HG03159 (cell line): Measurements from ENCODE around the gene CARD9.

Source experiments
- ATAC-seq: cut with Tn5 transposase; IDR thresholded peaks from one replicate; pipeline ENCODE4 v1.9.1; 2021; ENCODE audit warnings: mild to moderate bottlenecking, moderate library complexity; ENCODE audit not compliant: unreplicated experiment

CARD9 gene

GRCh38 chr9:136337416-136338395 is 35.8 kb downstream of the CARD9 start:
- no peak for ATAC-seq

DNA sequence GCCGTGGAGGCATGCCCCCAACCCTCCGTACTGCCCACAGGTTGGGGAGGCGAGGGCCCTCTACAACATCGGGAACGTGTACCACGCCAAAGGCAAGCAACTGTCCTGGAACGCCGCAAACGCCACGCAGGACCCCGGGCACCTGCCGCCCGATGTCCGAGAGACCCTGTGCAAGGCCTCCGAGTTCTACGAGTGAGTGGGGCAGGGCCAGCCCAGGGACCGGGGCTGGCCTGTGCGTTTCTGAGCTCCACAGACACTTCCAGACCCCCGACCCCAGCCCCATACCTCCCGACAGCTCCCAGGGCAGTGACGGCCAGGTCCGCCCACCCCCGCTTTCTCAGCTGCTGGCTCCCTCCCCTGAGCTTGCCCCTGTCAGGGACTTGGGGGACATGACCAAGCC is 36.6 kb downstream of the CARD9 start:
- no peak for ATAC-seq

GRCh38 chr9:136336156-136336870 is 37.2 kb downstream of the CARD9 start:
- ATAC-seq: no peak

GRCh38 chr9:136335296-136336155 is 37.9 kb downstream of the CARD9 start:
- ATAC-seq: no peak

GRCh38 chr9:136334541-136334940 is 38.9 kb downstream of the CARD9 start:
- no peak for ATAC-seq

DNA sequence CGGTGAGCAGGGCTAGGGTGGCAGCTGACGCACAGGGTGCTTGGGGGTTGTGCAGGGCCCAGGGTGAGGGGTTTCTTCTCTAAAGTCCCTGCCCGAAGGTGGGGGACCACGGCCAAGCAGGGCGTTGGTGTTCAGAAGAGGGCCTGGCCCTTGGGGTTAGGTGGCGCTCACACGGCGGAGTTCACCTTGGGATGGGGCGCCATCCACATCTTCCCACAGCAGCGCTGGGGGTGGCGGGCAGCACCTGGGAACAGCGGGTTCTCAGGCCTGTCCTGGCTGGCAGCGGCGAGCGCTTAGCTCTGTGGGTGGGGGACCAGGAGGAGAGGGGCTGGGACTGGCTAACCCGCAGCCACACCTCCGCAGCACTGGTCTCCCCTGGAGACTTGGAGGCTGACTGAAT is 40.0 kb downstream of the CARD9 start:
- ATAC-seq: no peak

DNA sequence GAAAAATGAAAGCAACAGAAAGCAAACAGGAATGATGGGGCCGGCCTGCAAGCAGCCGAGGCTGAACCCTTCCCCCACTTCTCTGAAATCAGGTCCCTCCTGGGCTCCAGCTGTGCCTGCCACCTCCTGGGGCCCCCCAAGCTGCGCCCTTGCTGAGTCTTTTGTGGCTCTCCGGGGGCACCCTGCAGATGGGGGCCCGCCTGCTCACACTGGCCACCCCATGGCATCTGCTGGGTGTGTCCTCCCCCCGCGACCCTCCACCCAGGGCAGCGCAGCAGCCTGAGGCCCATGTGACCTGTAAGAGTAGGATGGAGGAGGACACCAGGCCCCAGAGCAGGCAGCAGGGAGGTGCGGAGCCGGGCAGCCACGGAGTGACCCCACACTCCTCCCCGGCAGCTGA is 40.4 kb downstream of the CARD9 start:
- no peak for ATAC-seq

DNA sequence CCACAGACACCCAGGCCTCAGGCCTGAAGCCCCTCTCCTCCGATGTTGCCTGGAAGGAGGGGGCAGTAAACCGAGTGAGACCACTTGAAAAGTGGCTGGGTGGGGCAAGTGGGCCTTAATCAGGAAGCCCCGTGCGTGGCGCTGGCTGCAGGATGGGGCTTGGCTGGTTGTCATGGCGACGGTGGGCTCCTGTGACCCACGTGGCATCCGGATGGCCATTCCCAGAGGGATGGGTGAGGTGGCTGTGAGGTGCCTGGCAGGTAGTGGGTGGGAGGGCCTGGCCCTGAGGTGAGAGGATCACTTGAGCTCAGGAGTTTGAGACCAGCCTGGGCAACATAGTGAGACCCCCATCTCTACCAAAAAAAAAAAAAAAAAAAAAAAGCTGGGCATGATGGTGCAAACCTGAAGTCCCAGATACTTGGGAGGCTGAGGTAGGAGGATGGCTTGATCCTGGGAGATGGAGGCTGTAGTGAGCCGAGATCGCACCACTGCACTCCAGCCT is 40.9 kb downstream of the CARD9 start:
- no peak for ATAC-seq

DNA sequence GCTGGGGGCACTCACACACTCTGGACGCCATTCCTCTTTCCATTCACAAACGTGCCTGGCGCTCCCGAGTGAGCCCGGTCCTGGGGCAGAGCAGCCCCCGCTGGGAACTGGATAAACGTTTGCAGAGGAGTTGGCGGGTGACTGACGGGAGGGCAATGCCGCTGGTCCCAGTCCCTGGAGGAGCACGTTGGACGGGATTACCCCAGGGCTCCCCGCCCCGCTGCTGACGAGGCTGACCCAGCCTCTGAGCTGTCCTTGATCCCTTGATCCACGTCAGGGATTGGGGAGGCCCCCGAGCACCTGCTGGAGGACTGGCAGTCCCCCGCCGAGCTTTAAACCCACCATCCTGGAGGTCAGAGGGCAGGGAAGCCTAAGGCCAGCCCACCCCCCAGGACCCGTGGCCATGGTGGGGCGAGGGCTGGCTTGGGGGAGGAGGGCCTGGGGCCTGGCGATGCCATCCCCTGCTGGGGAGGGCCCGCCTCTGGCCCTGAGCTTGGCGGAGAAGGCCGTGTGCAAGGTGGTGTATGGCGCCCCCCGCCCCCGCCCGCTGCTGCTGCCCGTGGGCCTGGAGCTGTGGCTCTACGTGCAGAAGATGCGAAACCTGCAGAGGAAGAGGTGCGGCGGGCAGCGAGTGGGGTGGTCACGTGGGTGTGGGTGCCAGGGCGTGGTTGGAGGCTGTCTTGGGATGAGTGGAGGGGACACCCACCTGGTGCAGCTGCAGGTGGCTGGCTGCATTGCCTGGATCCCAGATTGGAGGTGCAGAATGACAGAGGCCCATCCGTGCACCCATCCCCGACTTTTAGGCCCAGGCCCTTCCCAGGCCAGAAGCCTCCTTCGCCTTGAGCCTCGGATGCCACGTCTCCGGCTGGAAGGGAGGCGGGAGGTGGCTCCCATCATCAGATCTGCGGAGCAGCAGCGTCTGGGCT is 41.6 kb downstream of the CARD9 start:
- ATAC-seq: no peak

DNA sequence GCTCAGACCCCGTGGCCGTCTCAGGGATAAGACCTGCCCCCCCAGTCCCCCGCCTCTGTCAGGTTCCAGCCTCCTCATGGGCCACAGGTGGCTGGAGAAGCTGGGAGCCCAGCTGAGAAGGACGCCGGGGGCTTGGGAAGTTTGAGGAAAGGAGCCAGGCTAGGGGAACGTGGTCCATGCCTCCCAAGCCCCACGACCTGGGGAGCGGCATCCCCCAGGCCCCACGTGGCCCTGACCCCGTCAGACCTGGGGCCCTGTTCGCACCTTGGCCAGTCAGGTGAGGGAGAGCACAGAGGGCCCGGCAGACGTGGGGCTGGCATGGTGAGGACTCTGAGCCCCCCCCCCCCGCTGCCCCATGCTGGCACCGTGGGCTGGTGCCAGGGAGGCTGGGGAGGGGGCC is 42.4 kb downstream of the CARD9 start:
- no peak for ATAC-seq

DNA sequence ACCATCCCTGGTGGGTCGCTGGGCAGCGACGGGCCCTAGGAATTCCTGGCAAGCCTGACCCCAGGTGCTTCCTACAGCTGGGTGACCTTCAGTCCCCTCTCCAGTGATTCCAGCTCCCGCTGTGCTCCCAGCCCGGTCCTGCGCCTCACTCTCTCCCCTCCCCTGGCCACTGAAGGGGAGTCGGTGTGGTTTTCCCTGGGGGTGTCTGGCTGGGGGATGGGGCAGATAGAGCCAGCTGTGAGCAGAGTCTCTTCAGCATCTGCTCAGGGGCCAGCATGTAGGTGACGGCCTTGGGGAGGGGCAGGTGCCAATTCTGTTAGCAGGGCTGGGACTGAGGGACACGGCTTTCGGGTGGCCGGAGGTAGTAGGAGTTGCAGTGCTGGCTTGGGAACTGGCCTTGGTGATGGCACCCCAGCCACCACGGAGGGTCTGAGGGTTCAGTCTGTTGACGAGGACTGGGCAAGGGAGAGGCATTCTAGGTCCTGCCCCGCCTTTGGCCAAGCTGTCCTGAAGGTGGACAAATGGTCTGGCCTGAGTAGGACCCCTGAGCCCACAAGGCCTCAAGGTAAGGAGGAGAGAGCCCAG is 43.0 kb downstream of the CARD9 start:
- ATAC-seq: no peak

GRCh38 chr9:136329636-136330405 is 43.6 kb downstream of the CARD9 start:
- no peak for ATAC-seq

- ATAC-seq: no peak
Measured at GRCh38 chr9:136329211-136329627, 44.2 kb downstream of the CARD9 start.

DNA sequence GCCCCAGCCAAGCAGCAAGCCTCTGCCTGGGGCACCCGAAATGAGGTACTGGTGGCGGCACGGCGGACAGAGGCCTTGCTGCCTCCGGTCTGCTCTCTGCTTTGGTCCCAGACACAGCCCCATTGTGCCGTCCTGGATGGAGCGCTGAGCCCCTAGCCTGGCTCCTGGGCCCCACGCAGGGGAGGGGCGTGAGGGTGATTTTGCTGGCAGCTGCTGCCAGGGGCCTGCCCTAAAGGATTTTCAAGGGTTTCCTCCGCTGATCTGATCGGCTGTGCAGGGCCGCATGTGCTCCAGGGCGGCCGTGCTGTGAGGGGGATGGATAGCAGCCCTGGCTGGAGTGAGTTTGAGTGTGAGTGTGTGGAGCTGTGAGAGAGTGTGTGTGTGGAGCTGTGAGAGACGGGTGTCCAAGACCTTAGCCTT is 44.8 kb downstream of the CARD9 start:
- no peak for ATAC-seq

DNA sequence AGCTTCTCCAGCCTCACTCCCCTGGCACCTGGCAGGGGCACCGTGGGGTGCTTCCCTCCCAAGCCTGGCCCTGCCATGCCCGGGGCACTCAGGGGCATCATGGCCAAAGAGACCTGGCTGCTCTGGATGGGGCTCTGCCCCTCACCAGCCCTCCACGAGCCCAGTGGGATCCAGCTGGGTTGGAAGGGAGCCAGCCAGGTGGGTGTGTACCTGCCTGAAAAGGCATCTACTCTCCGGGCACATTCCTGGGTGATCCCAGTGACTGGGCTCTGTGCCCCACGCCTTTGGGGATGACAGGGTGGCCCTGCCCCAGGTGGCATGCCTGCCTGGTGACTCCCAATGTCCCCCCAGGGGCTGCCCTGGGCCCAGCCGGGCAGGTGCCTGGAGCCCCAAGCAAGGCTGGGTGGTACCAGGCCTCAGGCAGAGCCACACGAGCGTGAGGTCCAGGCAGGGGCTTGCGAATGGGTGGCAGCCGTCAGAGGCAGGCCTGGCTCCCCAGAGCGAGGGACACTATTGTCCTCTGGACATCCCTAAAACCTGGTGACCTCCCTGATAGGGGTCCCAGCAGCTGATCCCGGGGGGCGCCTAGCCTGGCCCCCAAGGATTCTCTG is 45.4 kb downstream of the CARD9 start:
- ATAC-seq: no peak

GRCh38 chr9:136327304-136327974 is 46.0 kb downstream of the CARD9 start, which contains the start of gene GPSM1:
TSS of gene GPSM1 (plus strand) at chr9:136327539. CDS start at chr9:136327696, 157 bp downstream.
- ATAC-seq: no peak

DNA sequence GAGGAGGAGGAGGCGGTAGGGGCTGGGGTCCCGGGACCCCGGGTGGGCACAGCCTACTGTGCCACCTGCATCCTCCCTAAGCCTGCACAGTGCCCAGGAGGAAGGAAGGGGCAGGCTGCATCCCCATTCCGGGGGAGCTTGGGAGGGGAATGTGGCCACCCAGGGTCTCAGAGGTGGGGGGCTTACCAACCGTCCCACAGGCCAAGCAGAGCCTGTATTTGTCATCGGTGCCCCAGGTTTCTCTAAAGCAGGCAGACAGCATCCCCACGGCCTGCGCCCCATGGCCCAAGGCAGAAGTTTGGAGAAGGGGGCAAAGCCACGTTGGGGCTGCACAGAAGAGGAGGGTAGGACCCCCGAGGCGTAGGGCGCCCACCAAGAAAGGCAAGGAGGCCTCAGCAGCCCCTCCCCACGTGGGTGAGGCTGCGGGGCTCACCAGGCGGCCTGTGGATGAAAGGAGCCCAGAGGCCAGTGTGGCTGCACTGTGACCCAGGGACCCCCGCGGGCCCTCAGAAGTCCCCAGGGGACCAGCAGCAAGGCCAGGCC is 46.6 kb downstream of the CARD9 start:
- no peak for ATAC-seq
